ENCODE measurements around the gene GPR160.
"Not testable (repeated sequence)": the region's sequence is repeated elsewhere in the genome, so short reads cannot be mapped to it uniquely, and the experiment has no call there.

Gene GPR160

DNA sequence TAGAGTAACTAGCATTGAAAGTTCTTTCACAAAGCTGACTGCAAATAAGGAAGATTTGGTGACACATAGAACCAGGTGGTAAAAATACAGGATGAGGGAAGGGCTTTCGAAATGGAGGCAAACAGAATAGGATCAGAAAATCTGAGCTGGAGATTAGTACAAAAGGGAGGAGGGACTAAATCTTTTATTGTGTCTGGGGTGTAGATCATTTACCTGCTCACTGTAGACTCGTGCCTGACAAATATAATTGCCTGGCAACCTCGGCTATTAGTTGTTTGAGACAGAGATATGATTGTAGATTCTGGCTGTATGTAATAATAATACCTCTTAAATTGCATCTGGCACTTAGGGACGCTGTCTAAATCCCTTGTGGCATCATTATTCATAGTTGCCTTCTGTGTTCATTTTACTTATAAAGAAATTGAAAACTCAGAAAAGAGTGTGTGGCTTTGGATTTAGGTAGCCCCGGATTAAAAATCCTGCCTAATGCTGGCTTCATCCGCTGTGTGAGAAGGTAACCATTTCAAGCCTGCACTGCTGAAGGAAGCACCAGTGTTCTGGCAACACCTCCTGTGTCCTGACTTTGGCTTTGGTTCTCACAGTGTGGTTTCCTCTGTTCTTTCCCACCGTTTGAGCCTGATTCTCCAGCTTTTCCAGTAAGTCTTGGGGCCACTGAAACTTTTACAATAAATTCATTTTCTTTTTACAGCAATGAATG lies 25.0 kb upstream of the GPR160 start:
- Histone ChIP-seq H3K4me3 (ENCODE audit: insufficient read length, low read depth) (no peak overlapping the region), H3K4me1 (ENCODE audit: insufficient read depth, insufficient read length) (no peaks in the 10 kb centered on the region), H3K9ac (ENCODE audit: insufficient read length, low read depth) (no peak overlapping the region), H3K36me3 (ENCODE audit: insufficient read depth, insufficient read length, low read length) (no peaks in the 10 kb centered on the region), H3K9me3 (ENCODE audit: insufficient read depth, low read length) (no peaks in the 10 kb centered on the region), H3K27me3 (ENCODE audit: insufficient read depth, insufficient read length) (no peaks in the 10 kb centered on the region)
- TF ChIP-seq SUZ12 (IDR thresholded peaks at IDR 0.05; ENCODE audit: extremely low read depth, insufficient read depth, insufficient read length) (no peak), YY1 (IDR thresholded peaks at IDR 0.05; ENCODE audit: insufficient read depth, insufficient read length) (no peak), ZNF274 (IDR thresholded peaks at IDR 0.05; ENCODE audit: low read depth, low read length) (no peak)
- no peak for DNase-seq (ENCODE audit: low read depth, low spot score)

DNA sequence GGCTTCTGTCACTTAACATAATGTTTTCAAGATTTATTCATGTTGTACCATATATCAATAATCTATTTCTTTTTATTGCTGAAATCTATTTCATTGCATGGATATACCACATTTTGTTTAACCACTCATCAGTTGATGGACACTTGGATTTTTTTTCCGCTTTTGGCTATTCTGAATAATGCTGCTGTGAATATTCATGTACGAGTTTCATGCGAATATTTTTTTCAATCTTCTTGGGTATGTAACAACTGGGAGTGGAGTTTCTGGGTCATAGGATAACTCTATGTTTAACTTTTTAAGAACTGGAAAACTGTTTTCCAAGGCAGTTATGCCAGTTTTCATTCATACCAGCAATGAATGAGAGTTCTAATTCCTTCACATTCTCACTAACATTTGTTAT lies 21.7 kb upstream of the GPR160 start:
- no peaks in the 10 kb centered on the region for H3K36me3 ChIP-seq (ENCODE audit: insufficient read depth, insufficient read length, low read length)
- H3K9me3 ChIP-seq (ENCODE audit: insufficient read depth, low read length) = no peaks in the 10 kb centered on the region

DNA sequence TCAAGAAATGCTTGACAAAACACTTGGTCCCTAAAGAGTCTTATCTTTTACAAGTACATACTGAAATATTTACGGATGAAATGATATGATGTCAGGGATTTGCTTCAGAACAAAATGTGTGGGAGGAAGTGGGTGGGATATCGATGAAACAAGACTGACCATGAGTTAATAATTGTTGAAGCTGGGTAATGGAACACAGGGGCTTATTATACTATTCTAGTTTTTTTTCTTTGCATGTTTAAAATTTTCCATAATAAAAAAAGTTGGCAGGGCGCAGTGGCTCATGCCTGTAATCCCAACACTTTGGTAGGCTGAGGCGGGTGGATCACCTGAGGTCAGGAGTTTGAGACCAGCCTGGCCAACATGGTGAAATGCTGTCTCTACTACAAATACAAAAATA lies 18.5 kb upstream of the GPR160 start:
- not testable (repeated sequence) for DNase-seq (ENCODE audit: low read depth, low spot score); H3K9ac ChIP-seq (ENCODE audit: insufficient read length, low read depth); H3K4me3 ChIP-seq (ENCODE audit: insufficient read length, low read depth); H3K27me3 ChIP-seq (ENCODE audit: insufficient read depth, insufficient read length); H3K4me1 ChIP-seq (ENCODE audit: insufficient read depth, insufficient read length); H3K36me3 ChIP-seq (ENCODE audit: insufficient read depth, insufficient read length, low read length); H3K9me3 ChIP-seq (ENCODE audit: insufficient read depth, low read length)

More for the DNA sequence above, 21.7 kb upstream of the GPR160 start:
- DNase-seq (ENCODE audit: low read depth, low spot score) = no peak
- TF ChIP-seq SUZ12 (IDR thresholded peaks at IDR 0.05; ENCODE audit: extremely low read depth, insufficient read depth, insufficient read length) (no peak), ZNF274 (IDR thresholded peaks at IDR 0.05; ENCODE audit: low read depth, low read length) (no peak), YY1 (IDR thresholded peaks at IDR 0.05; ENCODE audit: insufficient read depth, insufficient read length) (no peak)
- no peak overlapping the region for H3K4me3 ChIP-seq (ENCODE audit: insufficient read length, low read depth)
- H3K9ac ChIP-seq (ENCODE audit: insufficient read length, low read depth) = no peak overlapping the region
- no peaks in the 10 kb centered on the region for H3K27me3 ChIP-seq (ENCODE audit: insufficient read depth, insufficient read length)
- no peaks in the 10 kb centered on the region for H3K4me1 ChIP-seq (ENCODE audit: insufficient read depth, insufficient read length)

DNA sequence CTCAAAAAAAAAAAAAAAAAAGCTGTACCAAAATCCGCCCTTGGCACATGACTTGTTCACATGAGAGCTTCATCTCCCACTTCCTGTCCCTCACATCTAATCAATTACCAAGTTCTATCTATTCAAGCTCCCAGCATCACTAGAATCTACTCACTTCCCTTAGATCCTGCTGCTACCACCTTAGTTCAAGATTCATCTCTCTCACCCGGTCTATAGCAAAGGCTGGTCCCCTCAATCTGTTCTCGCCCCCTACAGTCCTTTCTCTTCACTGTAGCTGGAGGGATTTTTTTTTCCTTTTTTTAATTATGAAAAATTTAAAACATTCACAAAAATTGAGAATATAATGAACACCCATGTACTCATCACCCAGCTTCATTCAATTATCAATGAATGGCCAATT lies 16.7 kb upstream of the GPR160 start:
- no peaks in the 10 kb centered on the region for H3K27me3 ChIP-seq (ENCODE audit: insufficient read depth, insufficient read length)
- H3K4me3 ChIP-seq (ENCODE audit: insufficient read length, low read depth) = no peak overlapping the region
- DNase-seq (ENCODE audit: low read depth, low spot score) = no peak
- no peaks in the 10 kb centered on the region for H3K9me3 ChIP-seq (ENCODE audit: insufficient read depth, low read length)
- H3K4me1 ChIP-seq (ENCODE audit: insufficient read depth, insufficient read length) = no peaks in the 10 kb centered on the region
- H3K36me3 ChIP-seq (ENCODE audit: insufficient read depth, insufficient read length, low read length) = no peaks in the 10 kb centered on the region
- H3K9ac ChIP-seq (ENCODE audit: insufficient read length, low read depth) = no peak overlapping the region
- TF ChIP-seq ZNF274 (IDR thresholded peaks at IDR 0.05; ENCODE audit: low read depth, low read length) = no peak
- no peak for TF ChIP-seq SUZ12 (IDR thresholded peaks at IDR 0.05; ENCODE audit: extremely low read depth, insufficient read depth, insufficient read length)
- TF ChIP-seq YY1 (IDR thresholded peaks at IDR 0.05; ENCODE audit: insufficient read depth, insufficient read length) = no peak

DNA sequence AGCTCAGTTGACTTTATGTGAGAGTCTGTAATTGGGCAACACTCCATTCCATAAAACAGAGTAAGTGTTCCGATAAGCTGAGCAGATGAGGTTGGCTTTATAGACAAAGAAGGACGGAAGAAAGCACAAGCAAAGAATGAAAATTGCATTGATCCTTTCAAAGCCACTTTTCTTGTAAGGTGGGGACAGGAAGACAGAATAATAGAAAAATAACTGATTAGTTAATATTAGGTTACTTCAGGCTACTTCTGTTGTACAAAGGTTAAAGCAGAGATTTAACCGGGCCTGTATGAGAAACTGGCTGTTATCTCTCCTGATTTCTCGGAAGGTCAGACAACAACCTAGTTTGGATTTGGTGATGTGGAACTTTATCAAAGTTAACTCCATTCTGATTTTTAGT lies 15.5 kb upstream of the GPR160 start:
- Histone ChIP-seq H3K4me3 (ENCODE audit: insufficient read length, low read depth) (no peak overlapping the region), H3K9ac (ENCODE audit: insufficient read length, low read depth) (no peak overlapping the region), H3K36me3 (ENCODE audit: insufficient read depth, insufficient read length, low read length) (no peaks in the 10 kb centered on the region), H3K4me1 (ENCODE audit: insufficient read depth, insufficient read length) (no peaks in the 10 kb centered on the region), H3K9me3 (ENCODE audit: insufficient read depth, low read length) (no peaks in the 10 kb centered on the region), H3K27me3 (ENCODE audit: insufficient read depth, insufficient read length) (no peaks in the 10 kb centered on the region)
- TF ChIP-seq YY1 (IDR thresholded peaks at IDR 0.05; ENCODE audit: insufficient read depth, insufficient read length) (no peak), SUZ12 (IDR thresholded peaks at IDR 0.05; ENCODE audit: extremely low read depth, insufficient read depth, insufficient read length) (no peak)
- DNase-seq (ENCODE audit: low read depth, low spot score) = no peak

DNA sequence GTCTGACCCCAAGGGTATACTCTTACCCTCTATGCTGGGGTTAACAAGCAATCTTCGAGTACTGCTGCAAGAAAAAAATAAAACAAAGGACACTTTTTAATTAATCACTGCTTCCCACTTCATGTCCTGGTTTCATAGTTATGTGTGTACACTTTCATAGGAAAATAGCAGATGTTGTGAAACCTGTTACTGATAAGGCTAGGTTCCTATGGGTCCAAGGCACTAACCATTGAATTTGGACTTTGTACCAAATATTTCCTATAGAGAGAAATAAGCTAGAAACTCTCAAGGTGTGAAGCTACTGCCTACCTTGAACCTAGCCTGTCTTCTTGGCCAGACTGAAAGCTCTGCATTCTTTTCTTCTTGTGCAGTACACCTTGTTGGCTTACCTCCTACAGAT lies 14.6 kb upstream of the GPR160 start:
- no peak for DNase-seq (ENCODE audit: low read depth, low spot score)
- Histone ChIP-seq H3K9ac (ENCODE audit: insufficient read length, low read depth) (no peak overlapping the region), H3K4me1 (ENCODE audit: insufficient read depth, insufficient read length) (no peaks in the 10 kb centered on the region), H3K4me3 (ENCODE audit: insufficient read length, low read depth) (no peak overlapping the region), H3K27me3 (ENCODE audit: insufficient read depth, insufficient read length) (no peaks in the 10 kb centered on the region), H3K9me3 (ENCODE audit: insufficient read depth, low read length) (no peaks in the 10 kb centered on the region), H3K36me3 (ENCODE audit: insufficient read depth, insufficient read length, low read length) (no peaks in the 10 kb centered on the region)
- no peak for TF ChIP-seq SUZ12 (IDR thresholded peaks at IDR 0.05; ENCODE audit: extremely low read depth, insufficient read depth, insufficient read length)
- TF ChIP-seq YY1 (IDR thresholded peaks at IDR 0.05; ENCODE audit: insufficient read depth, insufficient read length) = no peak
- TF ChIP-seq ZNF274 (IDR thresholded peaks at IDR 0.05; ENCODE audit: low read depth, low read length) = no peak

DNA sequence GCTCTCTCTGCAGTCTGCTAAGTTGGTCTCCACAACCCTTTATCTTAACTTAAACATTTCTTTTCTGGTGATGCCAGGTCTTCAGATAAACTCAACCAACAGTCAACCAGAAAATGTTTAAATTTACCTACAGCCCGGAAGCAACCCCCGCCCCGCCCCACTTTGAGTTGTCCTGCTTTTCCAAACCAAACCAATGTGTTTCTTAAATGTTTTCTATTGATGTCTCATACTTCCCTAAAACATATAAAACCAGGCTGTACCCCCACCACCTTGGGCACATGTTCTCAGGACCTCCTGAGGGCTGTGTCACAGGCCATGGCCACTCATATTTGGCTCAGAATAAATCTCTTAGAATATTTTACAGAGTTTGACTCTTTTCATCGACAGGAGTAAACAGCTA lies 13.2 kb upstream of the GPR160 start:
- TF ChIP-seq ZNF274 (IDR thresholded peaks at IDR 0.05; ENCODE audit: low read depth, low read length) (no peak), SUZ12 (IDR thresholded peaks at IDR 0.05; ENCODE audit: extremely low read depth, insufficient read depth, insufficient read length) (no peak), YY1 (IDR thresholded peaks at IDR 0.05; ENCODE audit: insufficient read depth, insufficient read length) (no peak)
- no peak for DNase-seq (ENCODE audit: low read depth, low spot score)
- H3K9ac ChIP-seq (ENCODE audit: insufficient read length, low read depth) = no peak overlapping the region
- H3K36me3 ChIP-seq (ENCODE audit: insufficient read depth, insufficient read length, low read length) = no peaks in the 10 kb centered on the region
- H3K4me1 ChIP-seq (ENCODE audit: insufficient read depth, insufficient read length) = no peaks in the 10 kb centered on the region
- H3K9me3 ChIP-seq (ENCODE audit: insufficient read depth, low read length) = no peaks in the 10 kb centered on the region
- H3K27me3 ChIP-seq (ENCODE audit: insufficient read depth, insufficient read length) = no peaks in the 10 kb centered on the region
- H3K4me3 ChIP-seq (ENCODE audit: insufficient read length, low read depth) = no peak overlapping the region

Measured in NT2/D1 (cell line).